ENCODE data around the gene DUOX1. TPM values are rescaled to one million over a fixed set of nuclear protein-coding genes. Genes with fewer than 3 reads are reported as not detected.

The DUOX1 gene
- polyA plus RNA-seq, 1 of the 3 experiments (the other 2 are of a cell fraction), result not detected

DNA sequence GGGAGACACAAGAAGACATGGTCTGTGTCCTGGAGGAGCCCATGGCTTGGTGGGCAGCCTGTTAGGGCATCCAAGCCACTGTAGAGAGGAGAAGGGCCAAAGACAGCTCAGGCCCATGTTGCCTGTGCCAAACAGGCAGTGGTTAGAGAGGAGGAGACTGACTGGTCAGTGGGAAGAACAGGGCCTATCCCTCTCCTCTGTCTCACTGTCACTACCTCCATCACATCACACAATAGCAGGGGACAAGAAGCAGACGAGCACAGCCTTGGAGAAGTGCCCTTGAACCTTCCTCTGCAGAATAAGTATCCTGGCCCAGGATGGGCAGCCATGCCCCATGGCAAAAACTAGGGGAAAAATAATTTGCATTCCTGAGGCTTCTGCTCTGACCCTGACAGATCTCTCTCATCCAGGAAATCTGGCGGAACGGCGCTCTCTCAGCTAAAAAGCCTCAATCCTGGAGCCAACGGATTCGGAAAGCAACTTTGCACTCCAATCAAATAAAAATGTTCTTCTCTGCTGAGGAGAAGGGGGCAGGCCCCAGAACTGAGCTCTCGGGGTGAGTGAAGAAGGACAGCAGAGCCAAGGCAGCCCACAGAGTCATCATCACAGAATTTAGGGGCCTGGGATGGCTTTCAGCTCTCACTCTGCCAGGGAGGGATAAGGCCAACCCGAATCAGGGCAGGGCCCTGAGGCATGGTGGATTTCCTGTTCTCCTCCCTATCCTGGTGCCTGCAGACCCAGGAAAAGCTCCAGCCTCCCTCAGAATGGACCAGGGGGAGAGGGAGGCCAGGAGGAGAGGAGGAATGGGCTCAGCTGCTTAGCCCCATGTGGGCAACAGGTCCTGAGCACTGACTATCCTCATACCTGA is 56.3 kb downstream of the DUOX1 start:
- Histone ChIP-seq H3K4me2 (peak overlapping the region; percentile 81), H3K4me3 (ENCODE audit: low read depth in 2 of 2, low read length in 1 of 2) (peak overlapping the region; percentile 68 to 74; a peak in 3 of 4 replicates), H3K9me3 (no peaks in the 10 kb centered on the region), H3K79me2 (ENCODE audit: insufficient read depth) (no peaks in the 10 kb centered on the region), H3K4me1 (ENCODE audit: control insufficient read depth in 1 of 2, insufficient read depth in 2 of 2, low read depth in 1 of 2, low read length in 1 of 2) (peaks cover 18 to 59% of the 10 kb centered on the region in 2 experiments; a peak in 3 of 4 replicates), H4K20me1 (ENCODE audit: insufficient read depth) (no peaks in the 10 kb centered on the region), H3K9ac (no peak overlapping the region), H3K36me3 (replicated peaks in 1 of 2; ENCODE audit: control insufficient read depth in 1 of 2, insufficient read depth in 2 of 2, low read length in 1 of 2) (no peaks in the 10 kb centered on the region), H3F3A (replicated peaks; ENCODE audit: insufficient read depth) (peaks cover 7% of the 10 kb centered on the region), H3K27ac (ENCODE audit: low read depth in 2 of 2, low read length in 1 of 2) (peak overlapping the region; percentile 9 to 87; a peak in 2 of 4 replicates), H3K9me2 (no peaks in the 10 kb centered on the region), H2AFZ (ENCODE audit: low read depth) (no peak overlapping the region), H3K27me3 (ENCODE audit: insufficient read depth) (no peaks in the 10 kb centered on the region; the same call in 1 of the 2 replicates)
- no peak for TF ChIP-seq POLR2AphosphoS5 (IDR thresholded peaks at IDR 0.05; ENCODE audit: low read depth, low read length)
- TF ChIP-seq, protein P1, sequence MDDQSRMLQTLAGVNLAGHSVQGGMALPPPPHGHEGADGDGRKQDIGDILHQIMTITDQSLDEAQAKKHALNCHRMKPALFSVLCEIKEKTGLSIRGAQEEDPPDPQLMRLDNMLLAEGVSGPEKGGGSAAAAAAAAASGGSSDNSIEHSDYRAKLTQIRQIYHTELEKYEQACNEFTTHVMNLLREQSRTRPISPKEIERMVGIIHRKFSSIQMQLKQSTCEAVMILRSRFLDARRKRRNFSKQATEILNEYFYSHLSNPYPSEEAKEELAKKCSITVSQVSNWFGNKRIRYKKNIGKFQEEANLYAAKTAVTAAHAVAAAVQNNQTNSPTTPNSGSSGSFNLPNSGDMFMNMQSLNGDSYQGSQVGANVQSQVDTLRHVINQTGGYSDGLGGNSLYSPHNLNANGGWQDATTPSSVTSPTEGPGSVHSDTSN (IDR thresholded peaks at IDR 0.05), result no peak
- TF ChIP-seq TAF1 (IDR thresholded peaks at IDR 0.05; ENCODE audit: borderline replicate concordance, low read depth, low read length), result no peak
- no peak for TF ChIP-seq FOSL2 (IDR thresholded peaks at IDR 0.05; ENCODE audit: borderline replicate concordance, low read depth)
- TF ChIP-seq, protein P2, sequence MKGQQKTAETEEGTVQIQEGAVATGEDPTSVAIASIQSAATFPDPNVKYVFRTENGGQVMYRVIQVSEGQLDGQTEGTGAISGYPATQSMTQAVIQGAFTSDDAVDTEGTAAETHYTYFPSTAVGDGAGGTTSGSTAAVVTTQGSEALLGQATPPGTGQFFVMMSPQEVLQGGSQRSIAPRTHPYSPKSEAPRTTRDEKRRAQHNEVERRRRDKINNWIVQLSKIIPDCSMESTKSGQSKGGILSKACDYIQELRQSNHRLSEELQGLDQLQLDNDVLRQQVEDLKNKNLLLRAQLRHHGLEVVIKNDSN (IDR thresholded peaks at IDR 0.05; ENCODE audit: borderline replicate concordance, low read depth), result no peak
- no peak for TF ChIP-seq YY1 (IDR thresholded peaks at IDR 0.05; ENCODE audit: low read depth)
- no peak for TF ChIP-seq JUND (IDR thresholded peaks at IDR 0.05)
- TF ChIP-seq RAD21 (IDR thresholded peaks at IDR 0.05; ENCODE audit: low read length), result no peak
- TF ChIP-seq ELF1 (IDR thresholded peaks at IDR 0.05), result no peak
- TF ChIP-seq, protein P3, sequence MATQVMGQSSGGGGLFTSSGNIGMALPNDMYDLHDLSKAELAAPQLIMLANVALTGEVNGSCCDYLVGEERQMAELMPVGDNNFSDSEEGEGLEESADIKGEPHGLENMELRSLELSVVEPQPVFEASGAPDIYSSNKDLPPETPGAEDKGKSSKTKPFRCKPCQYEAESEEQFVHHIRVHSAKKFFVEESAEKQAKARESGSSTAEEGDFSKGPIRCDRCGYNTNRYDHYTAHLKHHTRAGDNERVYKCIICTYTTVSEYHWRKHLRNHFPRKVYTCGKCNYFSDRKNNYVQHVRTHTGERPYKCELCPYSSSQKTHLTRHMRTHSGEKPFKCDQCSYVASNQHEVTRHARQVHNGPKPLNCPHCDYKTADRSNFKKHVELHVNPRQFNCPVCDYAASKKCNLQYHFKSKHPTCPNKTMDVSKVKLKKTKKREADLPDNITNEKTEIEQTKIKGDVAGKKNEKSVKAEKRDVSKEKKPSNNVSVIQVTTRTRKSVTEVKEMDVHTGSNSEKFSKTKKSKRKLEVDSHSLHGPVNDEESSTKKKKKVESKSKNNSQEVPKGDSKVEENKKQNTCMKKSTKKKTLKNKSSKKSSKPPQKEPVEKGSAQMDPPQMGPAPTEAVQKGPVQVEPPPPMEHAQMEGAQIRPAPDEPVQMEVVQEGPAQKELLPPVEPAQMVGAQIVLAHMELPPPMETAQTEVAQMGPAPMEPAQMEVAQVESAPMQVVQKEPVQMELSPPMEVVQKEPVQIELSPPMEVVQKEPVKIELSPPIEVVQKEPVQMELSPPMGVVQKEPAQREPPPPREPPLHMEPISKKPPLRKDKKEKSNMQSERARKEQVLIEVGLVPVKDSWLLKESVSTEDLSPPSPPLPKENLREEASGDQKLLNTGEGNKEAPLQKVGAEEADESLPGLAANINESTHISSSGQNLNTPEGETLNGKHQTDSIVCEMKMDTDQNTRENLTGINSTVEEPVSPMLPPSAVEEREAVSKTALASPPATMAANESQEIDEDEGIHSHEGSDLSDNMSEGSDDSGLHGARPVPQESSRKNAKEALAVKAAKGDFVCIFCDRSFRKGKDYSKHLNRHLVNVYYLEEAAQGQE (IDR thresholded peaks at IDR 0.05; ENCODE audit: low read depth, low read length), result no peak
- TF ChIP-seq, protein P4, sequence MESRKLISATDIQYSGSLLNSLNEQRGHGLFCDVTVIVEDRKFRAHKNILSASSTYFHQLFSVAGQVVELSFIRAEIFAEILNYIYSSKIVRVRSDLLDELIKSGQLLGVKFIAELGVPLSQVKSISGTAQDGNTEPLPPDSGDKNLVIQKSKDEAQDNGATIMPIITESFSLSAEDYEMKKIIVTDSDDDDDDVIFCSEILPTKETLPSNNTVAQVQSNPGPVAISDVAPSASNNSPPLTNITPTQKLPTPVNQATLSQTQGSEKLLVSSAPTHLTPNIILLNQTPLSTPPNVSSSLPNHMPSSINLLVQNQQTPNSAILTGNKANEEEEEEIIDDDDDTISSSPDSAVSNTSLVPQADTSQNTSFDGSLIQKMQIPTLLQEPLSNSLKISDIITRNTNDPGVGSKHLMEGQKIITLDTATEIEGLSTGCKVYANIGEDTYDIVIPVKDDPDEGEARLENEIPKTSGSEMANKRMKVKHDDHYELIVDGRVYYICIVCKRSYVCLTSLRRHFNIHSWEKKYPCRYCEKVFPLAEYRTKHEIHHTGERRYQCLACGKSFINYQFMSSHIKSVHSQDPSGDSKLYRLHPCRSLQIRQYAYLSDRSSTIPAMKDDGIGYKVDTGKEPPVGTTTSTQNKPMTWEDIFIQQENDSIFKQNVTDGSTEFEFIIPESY (IDR thresholded peaks at IDR 0.05; ENCODE audit: borderline replicate concordance, low read depth), result no peak
- WGBS (ENCODE audit: low lambda C conversion rate), result 59% methylated on average over 8 of the region's 8 CpGs
- POLR2A ChIA-PET, result interaction anchor here (0.6 to 6.4 kb wide), 7 partner anchors 13 to 708 kb away, joined by 3 to 97 read pairs (median 5); no protein-coding TSS in a partner anchor
- CTCF ChIA-PET, result interaction anchor here (0.7 to 5.3 kb wide), 12 partner anchors 8 to 272 kb away, joined by 3 to 41 read pairs (median 4); partner anchors contain the start of gene GATM
- peak; percentile 68 for DNase-seq
